GM12801 (cell line): Measurements from ENCODE around the gene KMT2B.

Source experiments
- CTCF ChIP-seq: IDR thresholded peaks from one replicate; pipeline ENCODE4 v1.5.1; 2011; ENCODE audit warnings: control low read depth; ENCODE audit not compliant: insufficient read length; ENCODE audit errors: extremely low read depth

The KMT2B gene

GRCh38 chr19:35786299-35787160 is 68.7 kb downstream of the KMT2B start:
- TF ChIP-seq CTCF = no peak

DNA sequence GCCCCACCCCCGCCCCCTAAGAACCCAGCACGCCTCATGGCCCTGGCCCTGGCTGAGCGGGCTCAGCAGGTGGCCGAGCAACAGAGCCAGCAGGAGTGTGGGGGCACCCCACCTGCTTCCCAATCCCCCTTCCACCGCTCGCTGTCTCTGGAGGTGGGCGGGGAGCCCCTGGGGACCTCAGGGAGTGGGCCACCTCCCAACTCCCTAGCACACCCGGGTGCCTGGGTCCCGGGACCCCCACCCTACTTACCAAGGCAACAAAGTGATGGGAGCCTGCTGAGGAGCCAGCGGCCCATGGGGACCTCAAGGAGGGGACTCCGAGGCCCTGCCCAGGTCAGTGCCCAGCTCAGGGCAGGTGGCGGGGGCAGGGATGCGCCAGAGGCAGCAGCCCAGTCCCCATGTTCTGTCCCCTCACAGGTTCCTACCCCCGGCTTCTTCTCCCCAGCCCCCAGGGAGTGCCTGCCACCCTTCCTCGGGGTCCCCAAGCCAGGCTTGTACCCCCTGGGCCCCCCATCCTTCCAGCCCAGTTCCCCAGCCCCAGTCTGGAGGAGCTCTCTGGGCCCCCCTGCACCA is 69.5 kb downstream of the KMT2B start:
- no peak for TF ChIP-seq CTCF
